Type B pancreatic cell (in vitro differentiated cells): ENCODE data around the gene RRP8. TPM values are rescaled to one million over a fixed set of nuclear protein-coding genes. Genes with fewer than 3 reads are reported as not detected.

ENCODE experiments used
- DNase-seq: peaks from one replicate; pipeline ENCODE4 v3.0.0; 2021; ENCODE audit warnings: mixed read lengths; ENCODE audit not compliant: unreplicated experiment; ENCODE audit errors: extremely low spot score
- H3K27ac Mint-ChIP-seq: 2 replicates; pipeline ENCODE4 v1.8.0; 2021; ENCODE audit warnings: mild to moderate bottlenecking, mixed read lengths
- H3K27me3 Mint-ChIP-seq: 2 replicates; pipeline ENCODE4 v1.8.0; 2021; ENCODE audit warnings: mixed read lengths
- H3K36me3 Mint-ChIP-seq: 2 replicates; pipeline ENCODE4 v1.8.0; 2021; ENCODE audit warnings: mixed read lengths
- H3K4me1 Mint-ChIP-seq: one replicate; pipeline ENCODE4 v1.8.0; 2021; ENCODE audit warnings: mixed read lengths; ENCODE audit not compliant: unreplicated experiment
- H3K4me3 Mint-ChIP-seq: 2 replicates; pipeline ENCODE4 v1.8.0; 2021; ENCODE audit warnings: mild to moderate bottlenecking, mixed read lengths
- H3K9me3 Mint-ChIP-seq: 2 replicates; pipeline ENCODE4 v1.8.0; 2021; ENCODE audit warnings: mixed read lengths
- CTCF ChIP-seq: fragments of 200-600 bp; sonication (generic); conservative IDR thresholded peaks from 2 replicates; pipeline ENCODE4 v1.5.0; 2021; ENCODE audit warnings: antibody characterized with exemption, mild to moderate bottlenecking
- total RNA-seq: library from RNA; stranded (reverse); gene quantifications from 2 replicates; pipeline ENCODE4 v1.2.1, GENCODE V29; 2021; ENCODE audit warnings: low replicate concordance

Gene RRP8
- total RNA-seq, 1 donor from 2014 or later: 23.5 TPM

- Mint-ChIP-seq H3K4me1 (peaks cover 4% of the 10 kb centered on the region), H3K27me3 (no peaks in the 10 kb centered on the region), H3K27ac (no peak overlapping the region), H3K36me3 (peaks cover 20% of the 10 kb centered on the region), H3K4me3 (no peak overlapping the region), H3K9me3 (no peaks in the 10 kb centered on the region)
- no peak for TF ChIP-seq CTCF
- DNase-seq: no peak
Measured at GRCh38 chr11:6613496-6613895, 10.1 kb upstream of the RRP8 start.

GRCh38 chr11:6612213-6613041 lies 9.0 kb upstream of the RRP8 start, which contains the start of gene TAF10:
TAF10 (minus strand) TSS chr11:6612216; CDS start chr11:6612189, 27 bp downstream.
- Mint-ChIP-seq H3K4me1 (peaks cover 9% of the 10 kb centered on the region), H3K4me3 (peak within 1 kb of the TSS; percentile 91), H3K36me3 (peaks cover 22% of the 10 kb centered on the region), H3K9me3 (no peaks in the 10 kb centered on the region), H3K27me3 (no peaks in the 10 kb centered on the region), H3K27ac (peak within 1 kb of the TSS; percentile 95)
- peak; percentile 96 for DNase-seq
- TF ChIP-seq CTCF: peak; percentile 71

- peaks cover 24% of the 10 kb centered on the region for H3K36me3 Mint-ChIP-seq
- H3K4me3 Mint-ChIP-seq: peak overlapping the region; percentile 91
- no peaks in the 10 kb centered on the region for H3K9me3 Mint-ChIP-seq
- no peak for TF ChIP-seq CTCF
- DNase-seq: no peak
- no peaks in the 10 kb centered on the region for H3K27me3 Mint-ChIP-seq
- peak overlapping the region; percentile 95 for H3K27ac Mint-ChIP-seq
- H3K4me1 Mint-ChIP-seq: peaks cover 15% of the 10 kb centered on the region
Measured at GRCh38 chr11:6611963-6612212, 8.5 kb upstream of the RRP8 start.

- H3K27me3 Mint-ChIP-seq: no peaks in the 10 kb centered on the region
- H3K4me3 Mint-ChIP-seq: peak overlapping the region; percentile 91
- peaks cover 24% of the 10 kb centered on the region for H3K36me3 Mint-ChIP-seq
- no peak for TF ChIP-seq CTCF
- peaks cover 20% of the 10 kb centered on the region for H3K4me1 Mint-ChIP-seq
- H3K27ac Mint-ChIP-seq: peak overlapping the region; percentile 95
- no peaks in the 10 kb centered on the region for H3K9me3 Mint-ChIP-seq
- peak; percentile 40 for DNase-seq
Measured at GRCh38 chr11:6611092-6611962, 7.9 kb upstream of the RRP8 start.

GRCh38 chr11:6610591-6610990 lies 7.2 kb upstream of the RRP8 start:
- peak overlapping the region; percentile 91 for H3K4me3 Mint-ChIP-seq

More at GRCh38 chr11:6610591-6610990, 7.2 kb upstream of the RRP8 start:
- H3K4me1 Mint-ChIP-seq: peaks cover 25% of the 10 kb centered on the region
- no peaks in the 10 kb centered on the region for H3K9me3 Mint-ChIP-seq
- peak overlapping the region; percentile 95 for H3K27ac Mint-ChIP-seq
- DNase-seq: no peak
- no peak for TF ChIP-seq CTCF
- H3K36me3 Mint-ChIP-seq: peaks cover 18% of the 10 kb centered on the region
- no peaks in the 10 kb centered on the region for H3K27me3 Mint-ChIP-seq
